ENCODE measurements around the gene FATE1. TPM values are rescaled to one million over a fixed set of nuclear protein-coding genes. Genes with fewer than 3 reads are reported as not detected.

Gene FATE1
- total RNA-seq, 1 experiment from 2014 or later, result not detected

GRCh38 chrX:151694121-151694520 is 21.7 kb upstream of the FATE1 start:
- no peak for DNase-seq (ENCODE audit: low read depth, low spot score)
- intact Hi-C loops (cut with micrococcal nuclease; ENCODE audit: unreplicated experiment), result no loop called here
- no peaks in the 10 kb centered on the region for H3K27me3 ChIP-seq (ENCODE audit: control insufficient read depth, insufficient read depth, low read length)
- POLR2A ChIA-PET, result no interaction called here
- no peak overlapping the region for H3K27ac ChIP-seq (ENCODE audit: low read length)
- ATAC-seq, result no peak
- CTCF ChIA-PET, result no interaction called here
- no peaks in the 10 kb centered on the region for H3K36me3 ChIP-seq (ENCODE audit: control insufficient read depth, insufficient read depth, low read length)
- H3K4me3 ChIP-seq (ENCODE audit: low read depth in 2 of 2, low read length in 2 of 2), result no peak overlapping the region
- in situ Hi-C loops (cut with HindIII; ENCODE audit: low pct_unique_long_range_greater_than_20kb, low sequenced_read_pairs), result no loop called here
- H3K9me3 ChIP-seq (ENCODE audit: control insufficient read depth, insufficient read depth, low read depth, low read length), result no peaks in the 10 kb centered on the region
- no peaks in the 10 kb centered on the region for H3K4me1 ChIP-seq (ENCODE audit: control insufficient read depth, insufficient read depth, low read length)
- BruUV-seq (replicated peaks), result no TSS peak
- TF ChIP-seq TCF7L2 (IDR thresholded peaks at IDR 0.05; ENCODE audit: low read depth, low read length), result no peak
- TF ChIP-seq CTCF (IDR thresholded peaks at IDR 0.05), result no peak
- no peak for TF ChIP-seq POLR2AphosphoS5 (IDR thresholded peaks at IDR 0.05; ENCODE audit: low read depth, low read length)
- TF ChIP-seq REST (IDR thresholded peaks at IDR 0.05; ENCODE audit: insufficient read depth in 1 of 2, low read depth in 2 of 2, low read length in 1 of 2), result no peak
- TF ChIP-seq SIN3A (IDR thresholded peaks at IDR 0.05; ENCODE audit: borderline replicate concordance, insufficient read depth, low read depth, low read length), result no peak

- no TSS peak for BruUV-seq (replicated peaks)
- in situ Hi-C loops (cut with HindIII; ENCODE audit: low pct_unique_long_range_greater_than_20kb, low sequenced_read_pairs), result no loop called here
- no peak within 1 kb of the TSS for H3K4me3 ChIP-seq (ENCODE audit: low read depth in 2 of 2, low read length in 2 of 2)
- H3K4me1 ChIP-seq (ENCODE audit: control insufficient read depth, insufficient read depth, low read length), result no peaks in the 10 kb centered on the region
- no peak for ATAC-seq
- no peak for DNase-seq (ENCODE audit: low read depth, low spot score)
- CTCF ChIA-PET, result no interaction called here
- POLR2A ChIA-PET, result no interaction called here
- no peak for TF ChIP-seq CTCF (IDR thresholded peaks at IDR 0.05)
- TF ChIP-seq SIN3A (IDR thresholded peaks at IDR 0.05; ENCODE audit: borderline replicate concordance, insufficient read depth, low read depth, low read length), result no peak
- TF ChIP-seq REST (IDR thresholded peaks at IDR 0.05; ENCODE audit: insufficient read depth in 1 of 2, low read depth in 2 of 2, low read length in 1 of 2), result no peak
- no peak for TF ChIP-seq POLR2AphosphoS5 (IDR thresholded peaks at IDR 0.05; ENCODE audit: low read depth, low read length)
- TF ChIP-seq TCF7L2 (IDR thresholded peaks at IDR 0.05; ENCODE audit: low read depth, low read length), result no peak
- H3K36me3 ChIP-seq (ENCODE audit: control insufficient read depth, insufficient read depth, low read length), result no peaks in the 10 kb centered on the region
- no peaks in the 10 kb centered on the region for H3K9me3 ChIP-seq (ENCODE audit: control insufficient read depth, insufficient read depth, low read depth, low read length)
- intact Hi-C loops (cut with micrococcal nuclease; ENCODE audit: unreplicated experiment), result no loop called here
- no peaks in the 10 kb centered on the region for H3K27me3 ChIP-seq (ENCODE audit: control insufficient read depth, insufficient read depth, low read length)
- H3K27ac ChIP-seq (ENCODE audit: low read length), result no peak within 1 kb of the TSS
Observed at GRCh38 chrX:151694661-151695582, 20.9 kb upstream of the FATE1 start, which contains the start of gene PRRG3. TSS of gene PRRG3 (plus strand) at chrX:151695458. CDS start at chrX:151698815, 3,357 bp downstream.
